HG02938 (cell line): ENCODE measurements around the gene PTGFRN.
"Not testable (repeated sequence)": the region's sequence is repeated elsewhere in the genome, so short reads cannot be mapped to it uniquely, and the experiment has no call there.

Experiments
- ATAC-seq: cut with Tn5 transposase; IDR thresholded peaks from one replicate; pipeline ENCODE4 v1.9.1; 2021; ENCODE audit warnings: mild to moderate bottlenecking, moderate library complexity; ENCODE audit not compliant: unreplicated experiment

The PTGFRN gene

GRCh38 chr1:116915086-116915661, 5.5 kb downstream of the PTGFRN start:
- ATAC-seq, result no peak

- ATAC-seq, result no peak
Observed at GRCh38 chr1:116916002-116916401, 6.3 kb downstream of the PTGFRN start.

- ATAC-seq, result no peak
Observed at GRCh38 chr1:116916533-116917445, 7.1 kb downstream of the PTGFRN start.

GRCh38 chr1:116918714-116919357, 9.1 kb downstream of the PTGFRN start:
- ATAC-seq, result no peak

GRCh38 chr1:116919802-116920201, 10.1 kb downstream of the PTGFRN start:
- ATAC-seq, result no peak

GRCh38 chr1:116920211-116920610, 10.5 kb downstream of the PTGFRN start:
- no peak for ATAC-seq

- ATAC-seq, result no peak
Observed at GRCh38 chr1:116921301-116921885, 11.7 kb downstream of the PTGFRN start.

- ATAC-seq, result no peak
Observed at GRCh38 chr1:116921937-116922336, 12.2 kb downstream of the PTGFRN start.

- no peak for ATAC-seq
Observed at GRCh38 chr1:116923421-116923820, 13.7 kb downstream of the PTGFRN start.

GRCh38 chr1:116927049-116927798, 17.5 kb downstream of the PTGFRN start:
- ATAC-seq, result no peak

GRCh38 chr1:116929961-116930592, 20.4 kb downstream of the PTGFRN start:
- ATAC-seq, result no peak

- no peak for ATAC-seq
Observed at GRCh38 chr1:116931016-116931918, 21.6 kb downstream of the PTGFRN start.

- no peak for ATAC-seq
Observed at GRCh38 chr1:116933606-116934515, 24.1 kb downstream of the PTGFRN start.

- no peak for ATAC-seq
Observed at GRCh38 chr1:116934586-116935207, 25.0 kb downstream of the PTGFRN start.

- ATAC-seq, result no peak
Observed at GRCh38 chr1:116938216-116938615, 28.5 kb downstream of the PTGFRN start.

- not testable (repeated sequence) for ATAC-seq
Observed at GRCh38 chr1:116939780-116940543, 30.2 kb downstream of the PTGFRN start.
